HCT116 (cell line): ENCODE measurements around the gene BIRC6. TPM values are rescaled to one million over a fixed set of nuclear protein-coding genes. Genes with fewer than 3 reads are reported as not detected.

Experiments used
- ATAC-seq: fragments of 200-7000 bp; cut with Tn5 transposase; 2 replicates; pipeline ENCODE4 v1.9.1; 2020; ENCODE audit warnings: mild to moderate bottlenecking, moderate library complexity
- BruUV-seq: library from RNA; stranded (reverse); fragments of 400-500 nt; replicated peaks from 2 replicates; lab custom pipeline; 2021; lab: Mats Ljungman, UMichigan
- CTCF ChIA-PET: fragments of 300-600 bp; sonication (Branson Sonifier 250); formaldehyde crosslinking; loops from one replicate; lab custom pipeline; 2021; ENCODE audit warnings: antibody characterized with exemption; lab: Charles Lee
- POLR2A ChIA-PET: fragments of 300-600, 350-600 bp; sonication (Branson Sonifier 250); formaldehyde crosslinking; loops from one replicate; lab custom pipeline; 2021; ENCODE audit warnings: antibody characterized with exemption; lab: Charles Lee
- RAD21 ChIA-PET, 2 experiments: fragments of 300-600 bp; sonication (Branson Sonifier 250); formaldehyde crosslinking; loops; one replicate each; lab custom pipeline; 2023; ENCODE audit warnings: low total read pairs in 2 of 2; ENCODE audit not compliant: uncharacterized antibody in 2 of 2, unreplicated experiment in 2 of 2, low non-redundant PET in 1 of 2; lab: Charles Lee
- DNase-seq: peaks from one replicate; pipeline ENCODE4 v3.0.0-alpha.2; 2010; ENCODE audit warnings: low read depth, low spot score
- H2AFZ ChIP-seq: fragments of 200-600 bp; shearing (Covaris generic), sonication (generic); 2 replicates; pipeline ENCODE4 v1.6.1; 2017; ENCODE audit warnings: low read depth, mixed run types, mixed read lengths, antibody characterized with exemption, low read length; ENCODE audit not compliant: poor library complexity, severe bottlenecking
- H3K27ac ChIP-seq: 2 replicates; pipeline ENCODE4 v1.5.1; 2012; ENCODE audit warnings: low read depth, low read length
- H3K27me3 ChIP-seq: fragments of 200-600 bp; sonication (generic); 2 replicates; pipeline ENCODE4 v1.6.1; 2016; ENCODE audit warnings: mixed run types, low read length, mixed read lengths; ENCODE audit not compliant: insufficient read depth
- H3K36me3 ChIP-seq, 2 experiments: fragments of 200-500 bp in 1 of 2; fragments of 200-600 bp in 1 of 2; sonication (Bioruptor generic) in 1 of 2; sonication (generic) in 1 of 2; 2 replicates each; pipeline versions ENCODE4 v1.5.1 to v1.6.1; 2014 to 2016; ENCODE audit warnings: low read length in 2 of 2, inconsistent platforms in 1 of 2, mixed read lengths in 1 of 2, mixed run types in 1 of 2; ENCODE audit not compliant: insufficient read depth in 2 of 2, control insufficient read depth in 1 of 2
- H3K4me1 ChIP-seq, 2 experiments: fragments of 200-600 bp in 1 of 2; sonication (generic) in 1 of 2; 2 replicates each; pipeline versions ENCODE4 v1.5.1 to v1.6.1; 2012 to 2017; ENCODE audit warnings: low read length in 2 of 2, inconsistent platforms in 1 of 2, mild to moderate bottlenecking in 1 of 2, mixed read lengths in 1 of 2, mixed run types in 1 of 2, moderate library complexity in 1 of 2; ENCODE audit not compliant: insufficient read depth in 2 of 2, control insufficient read depth in 1 of 2
- H3K4me2 ChIP-seq: fragments of 200-600 bp; sonication (generic); 2 replicates; pipeline ENCODE4 v1.6.1; 2017; ENCODE audit warnings: mixed run types, low read length, mixed read lengths
- H3K4me3 ChIP-seq, 2 experiments: fragments of 200-600 bp in 1 of 2; sonication (generic) in 1 of 2; replicated peaks in 1 of 2; 2 replicates each; pipeline ENCODE4 v1.5.1; 2011 to 2016; ENCODE audit warnings: low read length in 2 of 2, control low read depth in 1 of 2, low read depth in 1 of 2, mild to moderate bottlenecking in 1 of 2, mixed read lengths in 1 of 2, mixed run types in 1 of 2
- H3K79me2 ChIP-seq: fragments of 200-600 bp; sonication (generic); 2 replicates; pipeline ENCODE4 v1.6.1; 2017; ENCODE audit warnings: mild to moderate bottlenecking, mixed run types, low read length, moderate library complexity, mixed read lengths; ENCODE audit not compliant: insufficient read depth
- H3K9ac ChIP-seq: fragments of 200-600 bp; sonication (generic); 2 replicates; pipeline ENCODE4 v1.6.1; 2016; ENCODE audit warnings: low read length, mixed read lengths
- H3K9me2 ChIP-seq: fragments of 200-600 bp; sonication (generic), shearing (Covaris generic); 2 replicates; pipeline ENCODE4 v1.6.1; 2017; ENCODE audit warnings: mixed run types, mild to moderate bottlenecking, moderate library complexity; ENCODE audit not compliant: insufficient read depth
- H3K9me3 ChIP-seq, 2 experiments: fragments of 200-500 bp in 1 of 2; fragments of 200-600 bp in 1 of 2; sonication (Bioruptor generic) in 1 of 2; sonication (generic) in 1 of 2; 2 replicates each; pipeline ENCODE4 v1.6.1; 2014 to 2017; ENCODE audit warnings: low read length in 2 of 2, mixed read lengths in 2 of 2, inconsistent platforms in 1 of 2, low read depth in 1 of 2, mild to moderate bottlenecking in 1 of 2, mixed run types in 1 of 2, moderate library complexity in 1 of 2; ENCODE audit not compliant: control insufficient read depth in 1 of 2, insufficient read depth in 1 of 2
- H4K20me1 ChIP-seq: fragments of 200-600 bp; sonication (generic), shearing (Covaris generic); 2 replicates; pipeline ENCODE4 v1.6.1; 2017; ENCODE audit warnings: mixed run types, mild to moderate bottlenecking, moderate library complexity; ENCODE audit not compliant: insufficient read depth
- CBX3 ChIP-seq: IDR thresholded peaks from 2 replicates; pipeline ENCODE4 v1.6.1; 2012; ENCODE audit warnings: low read depth
- CTCF ChIP-seq, 3 experiments: fragments of 200-600 bp in 1 of 3; sonication (generic) in 1 of 3; IDR thresholded peaks in 2 of 3; conservative IDR thresholded peaks in 1 of 3; 2 replicates each; pipeline ENCODE4 v1.5.1; 2012 to 2017; ENCODE audit warnings: low read depth in 2 of 3, low read length in 2 of 3, antibody characterized with exemption in 1 of 3, borderline replicate concordance in 1 of 3, control low read depth in 1 of 3, mild to moderate bottlenecking in 1 of 3, mixed read lengths in 1 of 3, mixed run types in 1 of 3, moderate library complexity in 1 of 3; ENCODE audit not compliant: insufficient read depth in 1 of 3
- EZH2 ChIP-seq: fragments of 200-600 bp; sonication (generic); IDR thresholded peaks from 2 replicates; pipeline ENCODE4 v1.6.1; 2017; ENCODE audit warnings: antibody characterized with exemption, mixed run types
- EZH2phosphoT487 ChIP-seq: fragments of 200-600 bp; IDR thresholded peaks from 2 replicates; pipeline ENCODE4 v1.6.1; 2018; ENCODE audit warnings: antibody characterized with exemption, borderline replicate concordance
- JUND ChIP-seq: IDR thresholded peaks from 2 replicates; pipeline ENCODE4 v1.6.1; 2012
- POLR2A ChIP-seq: IDR thresholded peaks from 2 replicates; pipeline ENCODE4 v1.7.0; 2011; ENCODE audit warnings: borderline replicate concordance; ENCODE audit not compliant: insufficient read depth, insufficient read length; ENCODE audit errors: extremely low read depth
- POLR2AphosphoS5 ChIP-seq: IDR thresholded peaks from 2 replicates; pipeline ENCODE4 v1.6.1; 2011; ENCODE audit warnings: mild to moderate bottlenecking, low read depth, low read length, moderate library complexity
- SIN3A ChIP-seq: IDR thresholded peaks from 2 replicates; pipeline ENCODE4 v1.6.1; 2012; ENCODE audit warnings: low read depth
- SRF ChIP-seq: IDR thresholded peaks from 2 replicates; pipeline ENCODE4 v1.6.1; 2012; ENCODE audit warnings: low read depth
- TCF7L2 ChIP-seq: IDR thresholded peaks from 2 replicates; pipeline ENCODE4 v1.7.0; 2011; ENCODE audit warnings: borderline replicate concordance, inconsistent platforms; ENCODE audit not compliant: insufficient read depth, insufficient read length; ENCODE audit errors: extremely low read depth
- YY1 ChIP-seq: IDR thresholded peaks from 2 replicates; pipeline ENCODE4 v1.6.1; 2011; ENCODE audit warnings: low read length, low read depth, moderate library complexity, mild to moderate bottlenecking; ENCODE audit not compliant: insufficient replicate concordance; ENCODE audit errors: extremely low read depth
- ZBTB33 ChIP-seq: IDR thresholded peaks from 2 replicates; pipeline ENCODE4 v1.6.1; 2011; ENCODE audit warnings: mild to moderate bottlenecking, low read length, moderate library complexity; ENCODE audit not compliant: insufficient replicate concordance; ENCODE audit errors: extremely low read depth
- ZFX ChIP-seq: fragments of 450-650 bp; IDR thresholded peaks from 2 replicates; pipeline ENCODE4 v1.6.1; 2017
- intact Hi-C: fragments of 100-400 bp; cut with micrococcal nuclease; formaldehyde crosslinking; loops from 2 replicates; pipeline ENCODE4 v1.10.0; 2022
- total RNA-seq: library from RNA; stranded (reverse); gene quantifications from one replicate; pipeline ENCODE4 v1.2.1, GENCODE V29; 2021; ENCODE audit not compliant: unreplicated experiment
- TF ChIP-seq, protein P1 (sequence below): IDR thresholded peaks from 2 replicates; pipeline ENCODE4 v1.6.1; 2012
- TF ChIP-seq, protein P2 (sequence below): IDR thresholded peaks from 2 replicates; pipeline ENCODE4 v1.6.1; 2012

BIRC6 gene
- total RNA-seq, 1 experiment from 2014 or later = 60.7 TPM

GRCh38 chr2:32622570-32623310, 265.9 kb downstream of the BIRC6 start:
- peaks cover 0 to 4% of the 10 kb centered on the region in 2 experiments; a peak in 1 of 4 replicates for H3K4me1 ChIP-seq
- ATAC-seq = no peak
- H2AFZ ChIP-seq = no peak overlapping the region
- no peaks in the 10 kb centered on the region for H4K20me1 ChIP-seq
- no peak overlapping the region for H3K4me3 ChIP-seq
- DNase-seq = no peak
- intact Hi-C loops = no loop called here
- H3K27me3 ChIP-seq = no peaks in the 10 kb centered on the region
- POLR2A ChIA-PET = no interaction called here
- CTCF ChIA-PET = no interaction called here
- H3K9me3 ChIP-seq = no peaks in the 10 kb centered on the region
- H3K9me2 ChIP-seq = no peaks in the 10 kb centered on the region
- H3K9ac ChIP-seq = no peak overlapping the region
- no TSS peak for BruUV-seq
- RAD21 ChIA-PET = no interaction called here
- no peak overlapping the region for H3K4me2 ChIP-seq
- TF ChIP-seq, protein P1, sequence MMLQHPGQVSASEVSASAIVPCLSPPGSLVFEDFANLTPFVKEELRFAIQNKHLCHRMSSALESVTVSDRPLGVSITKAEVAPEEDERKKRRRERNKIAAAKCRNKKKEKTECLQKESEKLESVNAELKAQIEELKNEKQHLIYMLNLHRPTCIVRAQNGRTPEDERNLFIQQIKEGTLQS = no peak
- TF ChIP-seq POLR2AphosphoS5 (no peak), EZH2 (no peak), CTCF (IDR thresholded peaks at IDR 0.05 in 2 of 3, conservative IDR thresholded peaks at IDR 0.05 in 1 of 3; ENCODE audit: borderline replicate concordance in 1 of 3, insufficient read depth in 1 of 3, low read depth in 2 of 3, low read length in 2 of 3) (no peak), CBX3 (no peak)
- peaks cover 7% of the 10 kb centered on the region in 2 experiments; a peak in 3 of 4 replicates for H3K36me3 ChIP-seq
- no peaks in the 10 kb centered on the region for H3K79me2 ChIP-seq
- H3K27ac ChIP-seq = no peak overlapping the region

GRCh38 chr2:32623311-32623706, 266.5 kb downstream of the BIRC6 start:
- Histone ChIP-seq H3K36me3 (peaks cover 1 to 7% of the 10 kb centered on the region in 2 experiments; a peak in 2 of 4 replicates), H3K27me3 (no peaks in the 10 kb centered on the region), H3K4me1 (peaks cover 0 to 4% of the 10 kb centered on the region in 2 experiments; a peak in 1 of 4 replicates), H3K4me3 (no peak overlapping the region), H2AFZ (no peak overlapping the region), H3K9me3 (no peaks in the 10 kb centered on the region), H3K9ac (no peak overlapping the region), H4K20me1 (no peaks in the 10 kb centered on the region), H3K27ac (no peak overlapping the region), H3K9me2 (no peaks in the 10 kb centered on the region), H3K79me2 (peaks cover 3% of the 10 kb centered on the region; the same call in 1 of the 2 replicates), H3K4me2 (no peak overlapping the region)
- ChIA-PET CTCF (no interaction called here), POLR2A (no interaction called here), RAD21 (no interaction called here)
- no TSS peak for BruUV-seq
- ATAC-seq (no peak), DNase-seq (no peak)
- intact Hi-C loops = no loop called here
- TF ChIP-seq EZH2phosphoT487 = no peak
- no peak for TF ChIP-seq YY1
- no peak for TF ChIP-seq ZFX
- no peak for TF ChIP-seq POLR2A
- TF ChIP-seq SRF = no peak
- TF ChIP-seq POLR2AphosphoS5 = no peak
- TF ChIP-seq, protein P2, sequence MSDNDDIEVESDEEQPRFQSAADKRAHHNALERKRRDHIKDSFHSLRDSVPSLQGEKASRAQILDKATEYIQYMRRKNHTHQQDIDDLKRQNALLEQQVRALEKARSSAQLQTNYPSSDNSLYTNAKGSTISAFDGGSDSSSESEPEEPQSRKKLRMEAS = no peak
- TF ChIP-seq SIN3A = no peak
- no peak for TF ChIP-seq TCF7L2
- no peak for TF ChIP-seq ZBTB33
- TF ChIP-seq, protein P1 = no peak
- TF ChIP-seq JUND = no peak
